ENCODE data around the gene SPINK8.

GRCh38 chr3:48343432-48343831, 10.0 kb upstream of the SPINK8 start:
- TF ChIP-seq ZNF274 (IDR thresholded peaks at IDR 0.05; ENCODE audit: low read depth, low read length) = no peak
- TF ChIP-seq YY1 (IDR thresholded peaks at IDR 0.05; ENCODE audit: insufficient read depth, insufficient read length) = no peak
- TF ChIP-seq SUZ12 (IDR thresholded peaks at IDR 0.05; ENCODE audit: extremely low read depth, insufficient read depth, insufficient read length) = no peak

All from NT2/D1 (cell line).